ENCODE results near the gene LENG9. TPM values are rescaled to one million over a fixed set of nuclear protein-coding genes. Genes with fewer than 3 reads are reported as not detected.

LENG9 gene
- total RNA-seq, 4 donors from 2014 or later: 1.1 to 16.5 (median 12.3) TPM

DNA sequence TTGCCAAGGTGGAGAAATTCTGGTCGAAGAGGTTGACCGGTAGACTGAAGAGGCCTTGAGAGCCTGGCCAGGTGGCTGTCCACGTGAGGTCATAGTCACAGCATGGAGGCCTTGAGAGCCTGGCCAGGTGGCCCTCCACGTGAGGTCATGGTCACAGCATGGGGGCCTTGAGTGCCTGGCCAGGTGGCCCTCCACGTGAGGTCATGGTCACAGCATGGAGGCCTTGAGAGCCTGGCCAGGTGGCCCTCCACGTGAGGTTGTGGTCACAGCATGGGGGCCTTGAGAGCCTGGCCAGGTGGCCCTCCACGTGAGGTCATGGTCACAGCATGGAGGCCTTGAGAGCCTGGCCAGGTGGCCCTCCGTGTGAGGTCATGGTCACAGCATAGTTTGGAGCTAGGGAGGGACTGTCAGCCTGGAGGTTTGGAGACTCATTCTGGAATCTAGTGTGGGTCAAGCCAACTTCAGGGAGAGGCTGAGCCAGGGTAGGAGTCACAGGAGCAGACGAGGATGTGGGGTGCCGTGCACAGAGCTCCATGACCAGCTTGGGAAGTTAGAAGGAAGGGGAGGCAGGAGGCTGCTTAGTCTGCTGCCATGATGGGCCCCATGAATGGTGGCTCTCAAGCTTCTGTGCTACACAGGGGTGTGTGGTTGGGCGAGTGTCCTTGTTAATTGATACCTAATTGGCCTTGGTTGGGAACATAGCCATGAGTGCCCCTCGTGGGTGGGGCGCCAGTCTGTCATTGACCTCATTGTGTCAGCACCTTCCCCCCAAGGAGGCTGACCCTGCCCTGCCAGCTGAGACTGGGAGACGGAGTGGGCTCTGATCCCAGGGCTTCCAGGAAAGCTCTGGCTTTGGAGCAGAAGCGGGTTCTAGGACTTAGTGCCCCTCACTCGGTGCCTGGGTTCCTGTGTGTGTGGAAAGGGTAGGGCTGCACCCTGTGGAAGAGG is 4.0 kb downstream of the LENG9 start:
- H3K27ac ChIP-seq: peak overlapping the region in 2 of 4 donors; percentile 97 to 99

DNA sequence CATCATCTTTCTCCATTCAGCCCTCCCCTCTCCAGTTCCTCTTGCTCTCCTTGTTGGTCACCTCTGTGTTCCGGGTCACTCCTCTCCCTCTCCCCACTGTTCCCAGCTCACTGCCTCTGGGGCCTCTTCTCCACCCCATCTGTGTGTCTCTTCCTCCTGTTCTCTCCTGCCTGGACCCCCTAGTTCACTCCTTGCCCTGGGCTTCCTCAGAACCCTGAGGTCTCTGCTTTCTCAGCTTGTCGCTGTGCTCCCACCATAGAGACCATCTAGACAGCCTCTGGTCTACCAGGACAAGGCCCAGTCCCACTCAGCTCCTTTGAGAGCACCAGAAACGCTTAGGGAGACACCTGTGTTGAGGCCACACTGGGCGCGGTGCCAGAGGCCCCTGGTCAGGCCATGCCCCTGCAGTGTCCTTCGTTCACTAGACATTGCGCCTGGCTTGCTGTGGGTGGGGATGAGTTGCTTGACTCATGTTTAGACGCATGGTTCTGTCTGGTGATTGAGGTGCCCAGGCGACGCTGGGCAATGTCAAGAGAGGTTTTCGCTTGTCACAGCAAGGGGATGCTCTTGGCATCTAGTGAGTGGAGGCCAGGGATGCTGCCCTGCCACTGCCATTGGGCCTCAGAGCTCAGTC is 4.8 kb downstream of the LENG9 start:
- Histone ChIP-seq H3K36me3 (peaks cover 0 to 70% (median 30%) of the 10 kb centered on the region in 4 donors), H3K4me3 (no peak overlapping the region), H3K27ac (no peak overlapping the region), H3K27me3 (no peaks in the 10 kb centered on the region), H3K4me1 (peaks cover 6 to 33% (median 23%) of the 10 kb centered on the region in 4 donors), H3K9me3 (no peaks in the 10 kb centered on the region)
- WGBS, 2 donors (ENCODE audit: low coverage in 1 of 2): 95 to 100% methylated on average over 1 to 11 of the region's 11 CpGs
- in situ Hi-C loops (cut with MboI; ENCODE audit: low pct_ligation_motif_present in 1 of 4, low pct_unique_long_range_greater_than_20kb in 1 of 4, low sequenced_read_pairs in 3 of 4) (no loop called here), intact Hi-C loops (cut with DNase I; ENCODE audit: low total_unique reads) (no loop called here)
- TF ChIP-seq POLR2A (IDR thresholded peaks at IDR 0.05) (no peak), POLR2AphosphoS5 (IDR thresholded peaks at IDR 0.05) (peak in 1 of 3 donors; percentile 25)
- no peak for DNase-seq

More for the DNA sequence above, 4.0 kb downstream of the LENG9 start:
- DNase-seq: no peak
- H3K36me3 ChIP-seq: peaks cover 0 to 62% (median 26%) of the 10 kb centered on the region in 4 donors
- H3K4me1 ChIP-seq: peaks cover 6 to 37% (median 26%) of the 10 kb centered on the region in 4 donors
- 77% methylated on average over 15 of the region's 16 CpGs; no CpG with 5 or more reads in 1 of the 2 donors for WGBS, 2 donors (ENCODE audit: low coverage in 1 of 2)
- intact Hi-C loops (cut with DNase I; ENCODE audit: low total_unique reads): no loop called here
- in situ Hi-C loops (cut with MboI; ENCODE audit: low pct_ligation_motif_present in 1 of 4, low pct_unique_long_range_greater_than_20kb in 1 of 4, low sequenced_read_pairs in 3 of 4): no loop called here
- TF ChIP-seq POLR2A (IDR thresholded peaks at IDR 0.05) (no peak), EP300 (IDR thresholded peaks at IDR 0.05; ENCODE audit: low read depth) (no peak), POLR2AphosphoS5 (IDR thresholded peaks at IDR 0.05) (no peak)
- TF ChIP-seq, protein P1, sequence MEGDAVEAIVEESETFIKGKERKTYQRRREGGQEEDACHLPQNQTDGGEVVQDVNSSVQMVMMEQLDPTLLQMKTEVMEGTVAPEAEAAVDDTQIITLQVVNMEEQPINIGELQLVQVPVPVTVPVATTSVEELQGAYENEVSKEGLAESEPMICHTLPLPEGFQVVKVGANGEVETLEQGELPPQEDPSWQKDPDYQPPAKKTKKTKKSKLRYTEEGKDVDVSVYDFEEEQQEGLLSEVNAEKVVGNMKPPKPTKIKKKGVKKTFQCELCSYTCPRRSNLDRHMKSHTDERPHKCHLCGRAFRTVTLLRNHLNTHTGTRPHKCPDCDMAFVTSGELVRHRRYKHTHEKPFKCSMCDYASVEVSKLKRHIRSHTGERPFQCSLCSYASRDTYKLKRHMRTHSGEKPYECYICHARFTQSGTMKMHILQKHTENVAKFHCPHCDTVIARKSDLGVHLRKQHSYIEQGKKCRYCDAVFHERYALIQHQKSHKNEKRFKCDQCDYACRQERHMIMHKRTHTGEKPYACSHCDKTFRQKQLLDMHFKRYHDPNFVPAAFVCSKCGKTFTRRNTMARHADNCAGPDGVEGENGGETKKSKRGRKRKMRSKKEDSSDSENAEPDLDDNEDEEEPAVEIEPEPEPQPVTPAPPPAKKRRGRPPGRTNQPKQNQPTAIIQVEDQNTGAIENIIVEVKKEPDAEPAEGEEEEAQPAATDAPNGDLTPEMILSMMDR (IDR thresholded peaks at IDR 0.05): no peak
- H3K9me3 ChIP-seq: no peaks in the 10 kb centered on the region
- H3K4me3 ChIP-seq: no peak overlapping the region
- no peaks in the 10 kb centered on the region for H3K27me3 ChIP-seq

DNA sequence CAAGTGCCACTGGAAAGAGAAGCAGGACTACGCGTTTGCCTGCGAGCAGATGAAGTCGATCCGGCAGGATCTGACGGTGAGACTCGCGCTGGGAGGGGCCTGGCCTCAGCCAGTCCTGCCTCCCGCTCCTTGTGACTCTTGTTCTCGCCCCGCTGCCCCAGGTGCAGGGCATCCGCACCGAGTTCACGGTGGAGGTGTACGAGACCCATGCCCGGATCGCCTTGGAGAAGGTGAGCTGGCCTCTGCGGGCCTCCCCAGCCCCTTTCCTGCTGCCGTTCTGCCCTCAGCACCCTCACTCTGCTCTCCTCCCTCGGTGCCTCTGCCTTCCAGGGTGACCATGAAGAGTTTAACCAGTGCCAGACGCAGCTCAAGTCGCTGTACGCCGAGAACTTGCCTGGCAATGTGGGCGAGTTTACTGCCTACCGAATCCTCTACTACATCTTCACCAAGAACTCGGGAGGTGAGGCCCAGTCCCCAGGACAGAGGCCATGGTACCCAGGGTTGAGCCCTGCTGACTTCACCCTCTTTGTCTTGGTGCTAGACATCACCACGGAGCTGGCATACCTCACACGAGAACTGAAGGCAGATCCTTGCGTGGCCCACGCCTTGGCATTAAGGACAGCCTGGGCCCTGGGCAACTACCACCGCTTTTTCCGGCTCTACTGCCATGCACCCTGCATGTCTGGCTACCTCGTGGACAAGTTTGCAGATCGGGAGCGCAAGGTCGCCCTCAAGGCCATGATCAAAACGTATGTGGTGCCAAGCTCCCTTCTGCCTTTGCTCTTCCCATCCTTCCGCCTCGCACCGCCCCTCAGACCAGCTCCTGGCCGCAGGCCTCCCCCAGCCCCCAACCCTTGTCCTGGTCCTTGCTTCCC is 5.6 kb downstream of the LENG9 start:
- WGBS, 2 donors (ENCODE audit: low coverage in 1 of 2): 91 to 97% methylated on average over 5 to 41 of the region's 42 CpGs
- Histone ChIP-seq H3K36me3 (peaks cover 0 to 78% (median 33%) of the 10 kb centered on the region in 4 donors), H3K9me3 (no peaks in the 10 kb centered on the region), H3K27me3 (no peaks in the 10 kb centered on the region), H3K4me1 (peaks cover 6 to 33% (median 23%) of the 10 kb centered on the region in 4 donors), H3K27ac (no peak overlapping the region), H3K4me3 (no peak overlapping the region)
- no peak for DNase-seq
- intact Hi-C loops (cut with DNase I; ENCODE audit: low total_unique reads) (no loop called here), in situ Hi-C loops (cut with MboI; ENCODE audit: low pct_ligation_motif_present in 1 of 4, low pct_unique_long_range_greater_than_20kb in 1 of 4, low sequenced_read_pairs in 3 of 4) (no loop called here)
- TF ChIP-seq POLR2AphosphoS5 (IDR thresholded peaks at IDR 0.05) (no peak), EP300 (IDR thresholded peaks at IDR 0.05; ENCODE audit: low read depth) (no peak), POLR2A (IDR thresholded peaks at IDR 0.05) (no peak)
- TF ChIP-seq, protein P1 (IDR thresholded peaks at IDR 0.05): no peak

DNA sequence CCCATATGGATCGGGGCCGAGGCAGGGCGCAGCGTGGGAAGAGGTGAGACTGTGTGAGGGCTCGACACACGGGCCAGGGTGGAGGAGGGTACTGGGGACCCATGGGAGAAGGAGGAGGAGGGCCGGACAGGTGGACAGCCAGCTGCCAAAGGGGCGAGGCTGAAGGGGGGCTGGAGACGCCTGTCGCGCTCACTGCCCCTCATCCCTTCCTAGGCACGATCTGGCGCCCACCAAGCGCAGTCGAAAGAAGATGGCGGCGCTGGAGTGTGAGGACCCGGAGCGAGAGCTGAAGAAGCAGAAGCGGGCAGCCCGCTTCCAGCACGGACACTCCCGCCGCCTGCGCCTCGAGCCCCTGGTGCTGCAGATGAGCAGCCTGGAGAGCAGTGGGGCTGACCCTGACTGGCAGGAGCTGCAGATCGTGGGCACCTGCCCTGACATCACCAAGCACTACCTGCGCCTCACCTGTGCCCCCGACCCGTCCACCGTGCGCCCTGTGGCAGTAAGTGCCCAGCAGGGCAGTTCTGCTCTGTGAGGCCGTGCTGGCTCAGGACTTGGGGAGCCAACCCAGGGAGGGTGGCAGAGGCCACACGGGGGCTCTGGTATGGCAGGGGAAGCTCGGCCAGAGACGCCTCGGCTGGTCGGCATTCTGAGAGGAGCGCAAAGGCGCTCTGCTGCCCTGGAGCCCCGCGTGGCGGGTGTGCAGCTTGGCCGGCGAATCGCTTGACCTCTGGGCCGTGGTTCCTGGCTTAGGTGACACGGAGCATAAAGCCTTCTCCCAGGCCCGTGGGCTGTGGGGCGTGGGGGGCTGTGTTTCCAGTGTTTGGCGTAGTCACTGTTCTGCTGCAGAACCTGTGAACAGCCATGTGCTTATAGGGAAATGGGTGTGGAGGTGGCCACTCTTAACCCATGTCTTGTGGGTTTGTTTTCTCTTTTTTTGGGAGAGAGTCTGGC is 6.9 kb downstream of the LENG9 start:
- no peak for DNase-seq
- peaks cover 1 to 20% (median 10%) of the 10 kb centered on the region in 4 donors for H3K4me1 ChIP-seq
- no peak overlapping the region for H3K4me3 ChIP-seq
- no peaks in the 10 kb centered on the region for H3K9me3 ChIP-seq
- H3K27ac ChIP-seq: no peak overlapping the region
- TF ChIP-seq EP300 (IDR thresholded peaks at IDR 0.05; ENCODE audit: low read depth): no peak
- TF ChIP-seq POLR2AphosphoS5 (IDR thresholded peaks at IDR 0.05): no peak
- TF ChIP-seq, protein P1 (IDR thresholded peaks at IDR 0.05): no peak
- TF ChIP-seq POLR2A (IDR thresholded peaks at IDR 0.05): no peak
- no peaks in the 10 kb centered on the region for H3K27me3 ChIP-seq
- in situ Hi-C loops (cut with MboI; ENCODE audit: low pct_ligation_motif_present in 1 of 4, low pct_unique_long_range_greater_than_20kb in 1 of 4, low sequenced_read_pairs in 3 of 4): no loop called here
- 60 to 90% methylated on average over 1 to 50 of the region's 51 CpGs for WGBS, 2 donors (ENCODE audit: low coverage in 1 of 2)
- intact Hi-C loops (cut with DNase I; ENCODE audit: low total_unique reads): no loop called here
- peaks cover 0 to 91% (median 39%) of the 10 kb centered on the region in 4 donors for H3K36me3 ChIP-seq
